ENCODE data around the gene FGF18. TPM values are rescaled to one million over a fixed set of nuclear protein-coding genes. Genes with fewer than 3 reads are reported as not detected.

FGF18 gene
- total and polyA plus RNA-seq, 2 of the 4 experiments (the other 2 are of a cell fraction) = 0.15 TPM; not detected in 1

DNA sequence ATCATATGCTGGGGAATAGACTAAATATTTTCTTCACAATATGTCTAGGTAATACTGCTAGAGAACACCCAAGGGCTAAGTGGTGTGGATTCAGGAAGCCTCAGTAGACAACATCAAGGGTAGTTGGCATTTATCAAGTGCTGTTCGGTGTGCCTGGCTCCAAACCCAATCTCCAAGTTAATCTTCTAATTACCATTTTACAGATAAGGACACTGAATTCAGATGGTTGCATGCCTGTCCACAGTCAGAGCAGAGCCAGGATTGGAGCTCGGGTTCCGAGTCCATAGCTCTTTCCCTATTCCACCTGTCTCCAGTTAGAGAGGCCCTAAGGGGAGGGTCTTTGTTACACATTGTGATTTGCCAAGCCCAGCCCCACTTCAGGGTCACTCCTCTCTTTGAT, 58.2 kb downstream of the FGF18 start:
- WGBS, 2 experiments (ENCODE audit: extremely low coverage in 2 of 2, insufficient read length in 1 of 2) = no CpG with 5 or more reads among the region's 3 CpGs
- H2BK20ac ChIP-seq (ENCODE audit: low read depth, low read length) = no peak overlapping the region
- H3K18ac ChIP-seq (ENCODE audit: low read depth, low read length) = no peak overlapping the region
- POLR2A ChIA-PET (ENCODE audit: unreplicated experiment) = no interaction called here
- DNase-seq (no peak), ATAC-seq (ENCODE audit: low read depth) (no peak)
- no peak overlapping the region for H2AK9ac ChIP-seq (replicated peaks; ENCODE audit: low read depth, low read length, poor library complexity)
- peaks cover 4% of the 10 kb centered on the region; the same call in 1 of the 2 replicates for H3K4me1 ChIP-seq (ENCODE audit: control insufficient read depth, insufficient read depth, low read length)
- no peak overlapping the region for H3K4me3 ChIP-seq (ENCODE audit: insufficient read depth, low read depth, low read length)
- H4K5ac ChIP-seq (ENCODE audit: low read depth, low read length) = no peak overlapping the region
- no peak overlapping the region for H4K91ac ChIP-seq (ENCODE audit: insufficient read depth, low read depth, low read length)
- H2BK5ac ChIP-seq (ENCODE audit: low read depth, low read length, poor library complexity, severe bottlenecking) = no peak overlapping the region
- no peaks in the 10 kb centered on the region for H3K36me3 ChIP-seq (ENCODE audit: control insufficient read depth, insufficient read depth, low read length)
- dilution Hi-C loops (cut with HindIII; ENCODE audit: low sequenced_read_pairs, unreplicated experiment) = no loop called here
- no peak overlapping the region for H2AK5ac ChIP-seq (ENCODE audit: low read depth, low read length)
- in situ Hi-C loops (cut with MboI; ENCODE audit: low sequenced_read_pairs) = no loop called here
- no peak overlapping the region for H3K14ac ChIP-seq (replicated peaks; ENCODE audit: low read depth, low read length)
- H3K9ac ChIP-seq (ENCODE audit: low read depth, low read length) = no peak overlapping the region
- H2BK15ac ChIP-seq (ENCODE audit: low read depth, low read length) = no peak overlapping the region
- H3K79me1 ChIP-seq (ENCODE audit: low read depth in 1 of 2, low read length in 2 of 2) = no peaks in the 10 kb centered on the region
- no peaks in the 10 kb centered on the region for H3K9me1 ChIP-seq (ENCODE audit: insufficient read depth, low read length)
- H3K4me2 ChIP-seq (ENCODE audit: low read depth, low read length) = no peak overlapping the region
- no peak overlapping the region for H3K4ac ChIP-seq (ENCODE audit: low read depth, low read length)
- no peak overlapping the region for H2AFZ ChIP-seq (replicated peaks; ENCODE audit: low read length, poor library complexity)
- no peak for TF ChIP-seq FOS (IDR thresholded peaks at IDR 0.05; ENCODE audit: low read depth, low read length)
- H2BK120ac ChIP-seq (ENCODE audit: low read depth, low read length) = no peak overlapping the region
- no peaks in the 10 kb centered on the region for H4K20me1 ChIP-seq (ENCODE audit: insufficient read depth, low read length)
- H3K23ac ChIP-seq (ENCODE audit: low read depth, low read length) = no peak overlapping the region
- H3K27me3 ChIP-seq (ENCODE audit: control insufficient read depth, insufficient read depth, low read length) = peaks cover 9% of the 10 kb centered on the region
- no peak overlapping the region for H4K8ac ChIP-seq (ENCODE audit: low read depth in 2 of 2, low read length in 2 of 2)
- no TSS peak for BruUV-seq (replicated peaks)
- no peak overlapping the region for H3K27ac ChIP-seq (ENCODE audit: insufficient read depth, low read length)
- CTCF ChIA-PET = no interaction called here
- H3K9me3 ChIP-seq (ENCODE audit: control insufficient read depth, insufficient read depth, low read length) = no peaks in the 10 kb centered on the region
- intact Hi-C loops (cut with micrococcal nuclease) = no loop called here
- no peak overlapping the region for H3K56ac ChIP-seq (ENCODE audit: extremely low read depth, insufficient read depth, low read length)
